ENCODE results near the gene SRSF1.

Gene SRSF1

GRCh38 chr17:57994436-57994835 is 12.6 kb downstream of the SRSF1 start:
- ChIA-PET POLR2A (interaction anchor here (1.9 kb wide), 1 partner anchor 13 kb away, joined by 8 read pairs; the partner anchor contains the start of gene SRSF1), CTCF (interaction anchor here (1.0 to 16.6 kb wide), 13 partner anchors 9 to 161 kb away, joined by 3 to 478 read pairs (median 6); partner anchors contain the start of genes CUEDC1, MRPS23 and SRSF1)
- no peak for TF ChIP-seq CTCF (IDR thresholded peaks at IDR 0.05; ENCODE audit: control extremely low read depth, extremely low read depth, low read depth, missing control alignments)
- DNase-seq (ENCODE audit: extremely low spot score), result no peak

GRCh38 chr17:57993471-57994365 is 13.3 kb downstream of the SRSF1 start:
- ChIA-PET POLR2A (interaction anchor here (0.7 to 1.9 kb wide), 5 partner anchors 13 to 90 kb away, joined by 3 to 12 read pairs (median 4); partner anchors contain the start of genes DYNLL2 and SRSF1), CTCF (interaction anchor here (0.7 to 16.6 kb wide), 11 partner anchors 9 to 210 kb away, joined by 3 to 478 read pairs (median 6); partner anchors contain the start of genes MRPS23 and SRSF1)
- peak; percentile 34 for DNase-seq (ENCODE audit: extremely low spot score)
- no peak for TF ChIP-seq CTCF (IDR thresholded peaks at IDR 0.05; ENCODE audit: control extremely low read depth, extremely low read depth, low read depth, missing control alignments)

GRCh38 chr17:57991537-57991936 is 15.5 kb downstream of the SRSF1 start:
- POLR2A ChIA-PET, result interaction anchor here (0.6 kb wide), 1 partner anchor 18 kb away, joined by 16 read pairs; no protein-coding TSS in a partner anchor
- CTCF ChIA-PET, result interaction anchor here (1.4 to 16.6 kb wide), 5 partner anchors 8 to 158 kb away, joined by 5 to 478 read pairs (median 22); partner anchors contain the start of genes MRPS23 and SRSF1
- TF ChIP-seq CTCF (IDR thresholded peaks at IDR 0.05; ENCODE audit: control extremely low read depth, extremely low read depth, low read depth, missing control alignments), result no peak
- no peak for DNase-seq (ENCODE audit: extremely low spot score)

- ChIA-PET POLR2A (interaction anchor here (1.2 to 1.9 kb wide), 4 partner anchors 10 to 93 kb away, joined by 3 to 6 read pairs (median 5); partner anchors contain the start of gene SRSF1), CTCF (interaction anchor here (0.9 to 16.6 kb wide), 7 partner anchors 9 to 157 kb away, joined by 3 to 478 read pairs (median 5); partner anchors contain the start of genes MRPS23 and SRSF1)
- TF ChIP-seq CTCF (IDR thresholded peaks at IDR 0.05; ENCODE audit: control extremely low read depth, extremely low read depth, low read depth, missing control alignments), result no peak
- no peak for DNase-seq (ENCODE audit: extremely low spot score)
Measured at GRCh38 chr17:57990037-57990436, 17.0 kb downstream of the SRSF1 start.

GRCh38 chr17:57988301-57989250 is 18.5 kb downstream of the SRSF1 start:
- ChIA-PET POLR2A (interaction anchor here (0.5 to 1.9 kb wide), 5 partner anchors 9 to 137 kb away, joined by 3 to 8 read pairs (median 6); partner anchors contain the start of gene SRSF1), CTCF (interaction anchor here (1.3 to 16.6 kb wide), 3 partner anchors 11 to 128 kb away, joined by 4 to 478 read pairs (median 89); partner anchors contain the start of gene MRPS23)
- peak; percentile 86 for DNase-seq (ENCODE audit: extremely low spot score)
- TF ChIP-seq CTCF (IDR thresholded peaks at IDR 0.05; ENCODE audit: control extremely low read depth, extremely low read depth, low read depth, missing control alignments), result no peak

Measured in GM10248 (cell line).